NT2/D1 (cell line): ENCODE measurements around the gene PPIL6.

ENCODE experiments used
- SUZ12 ChIP-seq: IDR thresholded peaks from 2 replicates; pipeline ENCODE4 v1.6.1; 2011; ENCODE audit not compliant: insufficient read length, insufficient read depth; ENCODE audit errors: extremely low read depth
- YY1 ChIP-seq: IDR thresholded peaks from 2 replicates; pipeline ENCODE4 v1.6.1; 2011; ENCODE audit not compliant: insufficient read length, insufficient read depth

DNA sequence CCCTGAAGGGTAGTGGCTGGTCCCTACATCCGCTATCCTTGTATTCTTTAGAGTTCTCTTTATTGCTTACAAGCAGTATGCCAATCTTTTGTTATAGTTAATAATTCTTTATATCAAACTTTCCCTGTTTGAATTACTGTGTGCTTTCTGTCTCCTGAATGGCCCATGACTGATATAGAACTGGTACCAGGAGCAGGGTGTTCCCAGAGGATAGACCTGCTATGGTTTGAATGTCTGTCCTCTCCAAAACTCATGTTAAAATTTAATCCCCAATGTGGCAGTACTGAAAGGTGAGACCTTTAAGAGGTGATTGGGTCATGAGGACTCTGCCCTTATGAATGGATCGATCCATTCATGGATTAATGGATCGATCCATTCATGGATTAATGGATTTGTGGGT is 84.2 kb downstream of the PPIL6 start:
- TF ChIP-seq YY1 (no peak), SUZ12 (no peak)
